ENCODE measurements around the gene GOLGA6A. TPM values are rescaled to one million over a fixed set of nuclear protein-coding genes. Genes with fewer than 3 reads are reported as not detected.

The GOLGA6A gene
- total and polyA plus RNA-seq, 2 donors (not counting 1 experiment from before 2014, with no cell fraction given): 0.31 to 1.0 TPM

DNA sequence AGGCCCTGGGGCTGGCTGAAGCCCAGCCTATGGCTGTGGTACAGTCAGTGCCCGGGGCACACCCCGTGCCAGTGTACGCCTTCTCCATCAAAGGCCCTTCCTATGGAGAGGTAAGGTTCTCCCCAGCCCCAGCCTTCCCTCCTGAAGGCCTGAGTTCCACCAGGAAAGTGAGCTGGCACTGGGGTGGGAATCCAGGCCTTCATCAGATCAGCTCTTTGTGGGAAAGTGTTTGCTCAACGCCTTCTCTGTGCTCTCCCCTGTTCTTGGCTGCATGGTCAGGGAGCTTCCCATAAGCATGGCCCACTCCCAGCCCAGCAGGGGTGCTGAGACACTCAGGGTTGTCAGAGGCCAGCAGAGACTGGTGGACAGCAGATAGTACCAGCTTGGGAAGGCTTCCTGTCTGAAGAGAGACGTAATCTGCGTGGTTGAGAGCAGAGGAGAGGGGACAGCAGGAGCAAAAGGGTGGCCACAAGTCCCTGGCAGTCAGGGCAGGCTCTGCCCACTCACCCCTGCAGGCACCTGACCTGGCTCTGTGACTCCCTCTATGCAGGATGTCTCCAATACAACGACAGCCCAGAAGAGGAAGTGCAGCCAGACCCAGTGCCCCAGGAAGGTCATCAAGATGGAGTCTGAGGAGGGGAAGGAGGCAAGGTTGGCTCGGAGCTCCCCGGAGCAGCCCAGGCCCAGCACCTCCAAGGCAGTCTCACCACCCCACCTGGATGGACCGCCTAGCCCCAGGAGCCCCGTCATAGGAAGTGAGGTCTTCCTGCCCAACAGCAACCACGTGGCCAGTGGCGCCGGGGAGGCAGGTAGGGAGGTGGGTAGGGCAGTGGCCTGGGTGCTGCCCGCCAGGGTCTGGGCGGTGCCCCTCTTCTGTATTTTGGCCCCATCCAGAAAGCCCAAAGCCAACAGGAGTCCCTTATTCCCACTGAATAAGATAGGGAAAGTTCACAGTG lies 49.5 kb downstream of the GOLGA6A start:
- intact Hi-C loops (cut with micrococcal nuclease): no loop called here
- no peak overlapping the region for H3K4me2 ChIP-seq (replicated peaks; ENCODE audit: low read depth, low read length, poor library complexity, severe bottlenecking)
- H3K27me3 Mint-ChIP-seq: no peaks in the 10 kb centered on the region
- peaks cover 2 to 80% of the 10 kb centered on the region in 2 experiments for H3K36me3 ChIP-seq (replicated peaks in 1 of 2; ENCODE audit: control extremely low read depth in 1 of 2, control insufficient read depth in 1 of 2, extremely low read depth in 1 of 2, insufficient read depth in 2 of 2, low read length in 1 of 2)
- no peak for ATAC-seq (ENCODE audit: low read depth)
- CTCF ChIA-PET: no interaction called here
- no peaks in the 10 kb centered on the region for H3K4me1 Mint-ChIP-seq
- H3K27ac Mint-ChIP-seq: no peak overlapping the region
- no peaks in the 10 kb centered on the region for H3K9me3 Mint-ChIP-seq (ENCODE audit: insufficient read depth)
- no peak overlapping the region for H3K27ac ChIP-seq (ENCODE audit: low read length in 2 of 2)
- H3K27me3 ChIP-seq (replicated peaks in 1 of 4; ENCODE audit: control extremely low read depth in 1 of 4, control insufficient read depth in 3 of 4, insufficient read depth in 4 of 4, low read length in 3 of 4): no peaks in the 10 kb centered on the region
- H3K4me1 ChIP-seq (ENCODE audit: control insufficient read depth in 2 of 2, insufficient read depth in 2 of 2, low read length in 2 of 2): no peaks in the 10 kb centered on the region
- POLR2A ChIA-PET: no interaction called here
- no peak for DNase-seq
- no peak overlapping the region for H3K4me3 Mint-ChIP-seq
- no peak overlapping the region for H2AFZ ChIP-seq (ENCODE audit: insufficient read depth, low read depth, low read length, poor library complexity, severe bottlenecking)
- no peak for TF ChIP-seq EZH2 (IDR thresholded peaks at IDR 0.05; ENCODE audit: borderline replicate concordance, insufficient read depth, low read depth, low read length, poor library complexity, severe bottlenecking)
- H3K4me3 ChIP-seq (ENCODE audit: control extremely low read depth in 1 of 5, extremely low read depth in 1 of 5, insufficient read depth in 1 of 5, low read depth in 2 of 5, low read length in 4 of 5): no peak overlapping the region
- peaks cover 10% of the 10 kb centered on the region for H4K20me1 ChIP-seq (ENCODE audit: control insufficient read depth, insufficient read depth, low read length, poor library complexity, severe bottlenecking)
- H3K9ac ChIP-seq (ENCODE audit: low read length): no peak overlapping the region
- no peaks in the 10 kb centered on the region for H3K79me2 ChIP-seq (ENCODE audit: control insufficient read depth, insufficient read depth, low read length)
- WGBS (ENCODE audit: insufficient coverage): 84% methylated on average over 11 of the region's 16 CpGs
- no peaks in the 10 kb centered on the region for H3K9me3 ChIP-seq (ENCODE audit: control extremely low read depth in 1 of 3, control insufficient read depth in 2 of 3, insufficient read depth in 1 of 3, low read length in 2 of 3)

DNA sequence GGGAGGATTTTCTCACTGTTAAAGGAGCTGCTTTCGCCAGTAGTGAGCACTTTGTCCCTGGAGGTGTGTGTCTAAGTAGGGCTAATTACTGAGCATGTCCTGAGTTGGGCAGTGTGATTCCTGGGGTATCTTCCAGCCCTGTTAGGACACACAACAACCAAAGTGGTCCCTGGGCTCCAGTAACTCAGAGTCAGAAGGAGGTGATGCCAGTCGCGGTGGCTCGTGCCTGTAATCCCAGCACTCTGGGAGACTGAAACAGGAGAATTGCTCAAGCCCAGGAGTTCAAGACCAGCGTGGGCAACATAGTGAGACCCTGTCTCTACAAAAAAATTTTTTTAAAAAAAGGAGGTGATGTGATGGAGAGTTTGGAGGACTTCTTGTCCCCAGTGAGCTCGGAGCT lies 50.3 kb downstream of the GOLGA6A start:
- no peak overlapping the region for H3K27ac ChIP-seq (ENCODE audit: low read length in 2 of 2)
- CTCF ChIA-PET: interaction anchor here (1.8 kb wide), 1 partner anchor 58 kb away, joined by 4 read pairs; no protein-coding TSS in a partner anchor

More for the DNA sequence above, 50.3 kb downstream of the GOLGA6A start:
- Histone ChIP-seq H4K20me1 (ENCODE audit: control insufficient read depth, insufficient read depth, low read length, poor library complexity, severe bottlenecking) (peaks cover 10% of the 10 kb centered on the region), H3K36me3 (replicated peaks in 1 of 2; ENCODE audit: control extremely low read depth in 1 of 2, control insufficient read depth in 1 of 2, extremely low read depth in 1 of 2, insufficient read depth in 2 of 2, low read length in 1 of 2) (peaks cover 4 to 80% of the 10 kb centered on the region in 2 experiments), H3K79me2 (ENCODE audit: control insufficient read depth, insufficient read depth, low read length) (peaks cover 4% of the 10 kb centered on the region), H3K4me2 (replicated peaks; ENCODE audit: low read depth, low read length, poor library complexity, severe bottlenecking) (no peak overlapping the region), H3K4me1 (ENCODE audit: control insufficient read depth in 2 of 2, insufficient read depth in 2 of 2, low read length in 2 of 2) (no peaks in the 10 kb centered on the region), H3K9me3 (ENCODE audit: control extremely low read depth in 1 of 3, control insufficient read depth in 2 of 3, insufficient read depth in 1 of 3, low read length in 2 of 3) (no peaks in the 10 kb centered on the region), H3K4me3 (ENCODE audit: control extremely low read depth in 1 of 5, extremely low read depth in 1 of 5, insufficient read depth in 1 of 5, low read depth in 2 of 5, low read length in 4 of 5) (no peak overlapping the region), H3K27me3 (replicated peaks in 1 of 4; ENCODE audit: control extremely low read depth in 1 of 4, control insufficient read depth in 3 of 4, insufficient read depth in 4 of 4, low read length in 3 of 4) (no peaks in the 10 kb centered on the region), H2AFZ (ENCODE audit: insufficient read depth, low read depth, low read length, poor library complexity, severe bottlenecking) (no peak overlapping the region), H3K9ac (ENCODE audit: low read length) (no peak overlapping the region)
- ATAC-seq (ENCODE audit: low read depth) (no peak), DNase-seq (no peak)
- WGBS (ENCODE audit: insufficient coverage): 97% methylated on average over 6 of the region's 6 CpGs
- H3K27ac Mint-ChIP-seq: no peak overlapping the region
- H3K27me3 Mint-ChIP-seq: no peaks in the 10 kb centered on the region
- TF ChIP-seq EZH2 (IDR thresholded peaks at IDR 0.05; ENCODE audit: borderline replicate concordance, insufficient read depth, low read depth, low read length, poor library complexity, severe bottlenecking): no peak
- TF ChIP-seq, protein P1, sequence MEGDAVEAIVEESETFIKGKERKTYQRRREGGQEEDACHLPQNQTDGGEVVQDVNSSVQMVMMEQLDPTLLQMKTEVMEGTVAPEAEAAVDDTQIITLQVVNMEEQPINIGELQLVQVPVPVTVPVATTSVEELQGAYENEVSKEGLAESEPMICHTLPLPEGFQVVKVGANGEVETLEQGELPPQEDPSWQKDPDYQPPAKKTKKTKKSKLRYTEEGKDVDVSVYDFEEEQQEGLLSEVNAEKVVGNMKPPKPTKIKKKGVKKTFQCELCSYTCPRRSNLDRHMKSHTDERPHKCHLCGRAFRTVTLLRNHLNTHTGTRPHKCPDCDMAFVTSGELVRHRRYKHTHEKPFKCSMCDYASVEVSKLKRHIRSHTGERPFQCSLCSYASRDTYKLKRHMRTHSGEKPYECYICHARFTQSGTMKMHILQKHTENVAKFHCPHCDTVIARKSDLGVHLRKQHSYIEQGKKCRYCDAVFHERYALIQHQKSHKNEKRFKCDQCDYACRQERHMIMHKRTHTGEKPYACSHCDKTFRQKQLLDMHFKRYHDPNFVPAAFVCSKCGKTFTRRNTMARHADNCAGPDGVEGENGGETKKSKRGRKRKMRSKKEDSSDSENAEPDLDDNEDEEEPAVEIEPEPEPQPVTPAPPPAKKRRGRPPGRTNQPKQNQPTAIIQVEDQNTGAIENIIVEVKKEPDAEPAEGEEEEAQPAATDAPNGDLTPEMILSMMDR (IDR thresholded peaks at IDR 0.05): no peak
- no peaks in the 10 kb centered on the region for H3K4me1 Mint-ChIP-seq
- POLR2A ChIA-PET: no interaction called here
- H3K4me3 Mint-ChIP-seq: no peak overlapping the region
- no peaks in the 10 kb centered on the region for H3K9me3 Mint-ChIP-seq (ENCODE audit: insufficient read depth)
- intact Hi-C loops (cut with micrococcal nuclease): no loop called here

All from B cell (primary cell).